ENCODE data around the gene TMEM178B. TPM values are rescaled to one million over a fixed set of nuclear protein-coding genes. Genes with fewer than 3 reads are reported as not detected.

The TMEM178B gene
- total and polyA plus RNA-seq, 12 donors = 0.24 to 4.9 (median 2.1) TPM

DNA sequence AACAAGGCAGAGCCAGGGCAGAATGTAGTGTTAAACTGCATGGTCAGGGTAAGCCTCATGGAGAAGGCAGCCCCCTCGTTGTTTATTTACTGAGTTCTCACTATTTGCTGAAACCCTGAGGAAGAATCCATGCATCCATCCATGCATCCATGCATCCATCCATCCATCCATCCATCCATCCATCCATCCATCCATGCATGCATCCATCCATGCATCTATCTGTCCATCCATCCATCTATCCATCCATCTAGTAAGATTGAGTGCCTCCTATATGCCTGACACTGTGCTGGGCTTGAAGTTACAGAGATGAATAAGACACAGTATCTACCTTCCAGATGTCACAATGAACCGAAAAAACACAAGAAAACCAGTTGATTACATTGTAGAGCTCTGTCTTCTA is 275.9 kb downstream of the TMEM178B start:
- Histone ChIP-seq H3K27me3 (no peaks in the 10 kb centered on the region), H3K36me3 (replicated peaks in 1 of 2) (no peaks in the 10 kb centered on the region), H3K27ac (no peak overlapping the region), H3K4me1 (replicated peaks in 1 of 2) (no peaks in the 10 kb centered on the region), H3K4me3 (no peak overlapping the region), H3K9me3 (replicated peaks in 1 of 3) (no peaks in the 10 kb centered on the region)
- DNase-seq = no peak
- WGBS, 4 donors = 57 to 85% (median 66%) methylated on average over 2 of the region's 2 CpGs
- TF ChIP-seq, protein P1, sequence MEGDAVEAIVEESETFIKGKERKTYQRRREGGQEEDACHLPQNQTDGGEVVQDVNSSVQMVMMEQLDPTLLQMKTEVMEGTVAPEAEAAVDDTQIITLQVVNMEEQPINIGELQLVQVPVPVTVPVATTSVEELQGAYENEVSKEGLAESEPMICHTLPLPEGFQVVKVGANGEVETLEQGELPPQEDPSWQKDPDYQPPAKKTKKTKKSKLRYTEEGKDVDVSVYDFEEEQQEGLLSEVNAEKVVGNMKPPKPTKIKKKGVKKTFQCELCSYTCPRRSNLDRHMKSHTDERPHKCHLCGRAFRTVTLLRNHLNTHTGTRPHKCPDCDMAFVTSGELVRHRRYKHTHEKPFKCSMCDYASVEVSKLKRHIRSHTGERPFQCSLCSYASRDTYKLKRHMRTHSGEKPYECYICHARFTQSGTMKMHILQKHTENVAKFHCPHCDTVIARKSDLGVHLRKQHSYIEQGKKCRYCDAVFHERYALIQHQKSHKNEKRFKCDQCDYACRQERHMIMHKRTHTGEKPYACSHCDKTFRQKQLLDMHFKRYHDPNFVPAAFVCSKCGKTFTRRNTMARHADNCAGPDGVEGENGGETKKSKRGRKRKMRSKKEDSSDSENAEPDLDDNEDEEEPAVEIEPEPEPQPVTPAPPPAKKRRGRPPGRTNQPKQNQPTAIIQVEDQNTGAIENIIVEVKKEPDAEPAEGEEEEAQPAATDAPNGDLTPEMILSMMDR (IDR thresholded peaks at IDR 0.05) = no peak
- TF ChIP-seq POLR2A (IDR thresholded peaks at IDR 0.05) = no peak
- intact Hi-C loops (cut with DNase I) = no loop called here

DNA sequence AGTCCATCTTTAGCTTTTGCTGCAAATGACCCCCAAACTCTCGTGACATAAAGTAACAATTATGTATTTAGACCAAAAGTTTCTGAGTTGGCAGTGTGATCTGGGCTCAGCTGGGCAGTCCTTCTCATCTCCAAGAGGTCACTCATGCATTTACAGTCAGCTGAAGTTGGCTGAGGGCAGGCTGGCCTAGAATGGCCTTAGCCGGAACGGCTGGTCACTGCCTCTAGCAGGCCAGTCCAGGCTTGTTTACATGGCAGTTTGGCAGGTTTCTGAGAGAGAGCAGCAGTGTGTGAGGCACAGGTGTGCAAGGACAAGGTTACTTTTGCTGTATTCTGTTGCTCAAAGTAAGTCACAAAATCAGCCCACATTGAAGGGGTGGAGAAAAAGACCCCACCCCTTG is 277.3 kb downstream of the TMEM178B start:
- 77 to 83% (median 82%) methylated on average over 3 of the region's 3 CpGs for WGBS, 4 donors

DNA sequence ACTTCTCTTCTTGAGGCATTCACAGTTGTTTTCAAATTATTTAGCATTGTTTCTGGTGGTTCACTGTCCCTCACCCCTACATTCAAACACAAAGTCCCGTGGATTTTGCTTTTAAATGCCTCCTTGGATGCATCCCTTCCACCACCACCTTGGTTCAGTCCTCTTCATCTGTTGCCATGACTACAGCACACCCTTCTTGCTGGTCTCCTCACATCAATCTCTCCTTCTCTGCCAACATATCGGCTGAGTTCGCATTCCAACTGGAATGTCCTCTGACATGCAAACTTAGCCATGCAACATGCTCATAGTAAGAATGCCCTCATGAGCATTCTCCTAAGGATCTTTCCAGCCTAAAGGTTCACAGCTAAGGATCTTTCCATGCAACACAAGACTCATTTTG is 279.1 kb downstream of the TMEM178B start:
- no peak overlapping the region for H3K4me3 ChIP-seq
- 70 to 85% (median 74%) methylated on average over 3 of the region's 3 CpGs for WGBS, 4 donors

More for the DNA sequence above, 277.3 kb downstream of the TMEM178B start:
- no peak for DNase-seq
- Histone ChIP-seq H3K27me3 (no peaks in the 10 kb centered on the region), H3K4me1 (replicated peaks in 1 of 2) (peaks cover 0 to 7% of the 10 kb centered on the region in 2 donors), H3K27ac (no peak overlapping the region), H3K4me3 (no peak overlapping the region), H3K36me3 (replicated peaks in 1 of 2) (no peaks in the 10 kb centered on the region), H3K9me3 (replicated peaks in 1 of 3) (no peaks in the 10 kb centered on the region)
- intact Hi-C loops (cut with DNase I) = no loop called here
- TF ChIP-seq, protein P1 (IDR thresholded peaks at IDR 0.05) = no peak
- TF ChIP-seq POLR2A (IDR thresholded peaks at IDR 0.05) = no peak

DNA sequence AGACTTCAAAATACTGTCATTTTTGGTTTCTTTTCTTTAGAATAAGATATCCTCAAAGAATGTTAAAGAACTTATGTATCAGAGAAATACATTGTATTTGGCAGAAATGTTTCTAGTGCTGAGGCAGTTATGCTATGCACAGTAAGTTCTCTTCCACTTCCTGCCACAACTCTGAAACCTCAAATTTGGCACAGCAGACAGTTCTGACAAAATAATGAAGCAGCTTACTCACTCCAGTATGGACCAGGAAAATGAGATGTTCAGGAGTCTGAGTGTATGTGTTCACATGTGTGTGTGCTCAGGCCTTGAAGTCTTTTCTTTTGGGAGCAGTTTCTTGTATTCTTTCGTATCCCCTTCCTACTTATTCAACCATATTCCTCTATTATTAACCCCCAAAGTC is 280.4 kb downstream of the TMEM178B start:
- 71 to 93% (median 76%) methylated on average over 1 of the region's 1 CpG for WGBS, 4 donors
- Histone ChIP-seq H3K27me3 (no peaks in the 10 kb centered on the region), H3K9me3 (replicated peaks in 1 of 3) (no peaks in the 10 kb centered on the region), H3K36me3 (replicated peaks in 1 of 2) (no peaks in the 10 kb centered on the region), H3K4me3 (no peak overlapping the region), H3K27ac (no peak overlapping the region), H3K4me1 (replicated peaks in 1 of 2) (peaks cover 0 to 7% of the 10 kb centered on the region in 2 donors)
- intact Hi-C loops (cut with DNase I) = no loop called here
- DNase-seq = no peak
- TF ChIP-seq POLR2A (IDR thresholded peaks at IDR 0.05) = no peak
- TF ChIP-seq, protein P1 (IDR thresholded peaks at IDR 0.05) = no peak

More for the DNA sequence above, 279.1 kb downstream of the TMEM178B start:
- Histone ChIP-seq H3K4me1 (replicated peaks in 1 of 2) (peaks cover 0 to 7% of the 10 kb centered on the region in 2 donors), H3K36me3 (replicated peaks in 1 of 2) (no peaks in the 10 kb centered on the region), H3K27ac (no peak overlapping the region), H3K9me3 (replicated peaks in 1 of 3) (no peaks in the 10 kb centered on the region), H3K27me3 (no peaks in the 10 kb centered on the region)
- DNase-seq = no peak
- intact Hi-C loops (cut with DNase I) = no loop called here
- TF ChIP-seq POLR2A (IDR thresholded peaks at IDR 0.05) = no peak
- TF ChIP-seq, protein P1 (IDR thresholded peaks at IDR 0.05) = no peak
